Suprapubic skin (tissue), 4 donors: ENCODE results near the gene PTCHD1. TPM values are rescaled to one million over a fixed set of nuclear protein-coding genes. Genes with fewer than 3 reads are reported as not detected.

ENCODE experiments used
- DNase-seq, 2 donors: peaks; one replicate each; pipeline ENCODE4 v3.0.0-alpha.2; 2019; ENCODE audit warnings: low spot score in 2 of 2
- H3K27ac ChIP-seq: fragments of 200-600 bp; sonication (generic); one replicate; pipeline ENCODE4 v1.5.1; 2019
- H3K27me3 ChIP-seq: fragments of 200-600 bp; sonication (generic); one replicate; pipeline ENCODE4 v1.5.1; 2019
- H3K36me3 ChIP-seq: fragments of 200-600 bp; sonication (generic); one replicate; pipeline ENCODE4 v1.5.1; 2019
- H3K4me1 ChIP-seq: fragments of 200-600 bp; sonication (generic); one replicate; pipeline ENCODE4 v1.5.1; 2019
- H3K4me3 ChIP-seq: fragments of 200-600 bp; sonication (generic); one replicate; pipeline ENCODE4 v1.5.1; 2019; ENCODE audit warnings: mild to moderate bottlenecking
- H3K9me3 ChIP-seq: fragments of 200-600 bp; sonication (generic); one replicate; pipeline ENCODE4 v1.5.1; 2019
- CTCF ChIP-seq, 2 donors: fragments of 200-600 bp in 1 of 2; fragments of 450-650 bp in 1 of 2; sonication (generic) in 1 of 2; IDR thresholded peaks; one replicate each; pipeline ENCODE4 v1.5.1; 2016 to 2019; ENCODE audit warnings: antibody characterized with exemption in 2 of 2, mild to moderate bottlenecking in 1 of 2, moderate library complexity in 1 of 2
- EP300 ChIP-seq: sonication (generic); formaldehyde crosslinking; IDR thresholded peaks from one replicate; pipeline ENCODE4 v1.6.1; 2017; ENCODE audit warnings: antibody characterized with exemption
- POLR2A ChIP-seq, 2 donors: fragments of 450-650 bp; IDR thresholded peaks; one replicate each; pipeline ENCODE4 v1.6.1; 2017; ENCODE audit warnings: antibody characterized with exemption in 2 of 2, mild to moderate bottlenecking in 2 of 2, moderate library complexity in 2 of 2
- POLR2AphosphoS5 ChIP-seq, 3 donors: sonication (generic); formaldehyde crosslinking; IDR thresholded peaks; one replicate each; pipeline ENCODE4 v1.6.1; 2017; ENCODE audit warnings: antibody characterized with exemption in 3 of 3
- WGBS: methylation state at CpG from one replicate; pipeline ENCODE4 v1.1.5; 2018; 5-methylcytosine and 5-hydroxymethylcytosine counted together
- total RNA-seq, 4 donors: library from RNA; depleted of rRNA; stranded (reverse); fragments of >200 nt; gene quantifications; one replicate each; pipeline ENCODE4 v1.1.0, GENCODE V29; 2016

The PTCHD1 gene
- total RNA-seq, 4 donors from 2014 or later = 0.13 to 0.32 (median 0.26) TPM; not detected in 1

- Histone ChIP-seq H3K36me3 (no peaks in the 10 kb centered on the region), H3K27ac (no peak overlapping the region), H3K4me3 (no peak overlapping the region), H3K4me1 (no peaks in the 10 kb centered on the region), H3K27me3 (no peaks in the 10 kb centered on the region), H3K9me3 (no peaks in the 10 kb centered on the region)
- DNase-seq = no peak
- 55% methylated on average over 5 of the region's 5 CpGs for WGBS
- TF ChIP-seq POLR2A (IDR thresholded peaks at IDR 0.05) (no peak), CTCF (IDR thresholded peaks at IDR 0.05) (no peak), POLR2AphosphoS5 (IDR thresholded peaks at IDR 0.05) (no peak), EP300 (no peak)
Observed at GRCh38 chrX:23386726-23387125, 52.1 kb downstream of the PTCHD1 start.

DNA sequence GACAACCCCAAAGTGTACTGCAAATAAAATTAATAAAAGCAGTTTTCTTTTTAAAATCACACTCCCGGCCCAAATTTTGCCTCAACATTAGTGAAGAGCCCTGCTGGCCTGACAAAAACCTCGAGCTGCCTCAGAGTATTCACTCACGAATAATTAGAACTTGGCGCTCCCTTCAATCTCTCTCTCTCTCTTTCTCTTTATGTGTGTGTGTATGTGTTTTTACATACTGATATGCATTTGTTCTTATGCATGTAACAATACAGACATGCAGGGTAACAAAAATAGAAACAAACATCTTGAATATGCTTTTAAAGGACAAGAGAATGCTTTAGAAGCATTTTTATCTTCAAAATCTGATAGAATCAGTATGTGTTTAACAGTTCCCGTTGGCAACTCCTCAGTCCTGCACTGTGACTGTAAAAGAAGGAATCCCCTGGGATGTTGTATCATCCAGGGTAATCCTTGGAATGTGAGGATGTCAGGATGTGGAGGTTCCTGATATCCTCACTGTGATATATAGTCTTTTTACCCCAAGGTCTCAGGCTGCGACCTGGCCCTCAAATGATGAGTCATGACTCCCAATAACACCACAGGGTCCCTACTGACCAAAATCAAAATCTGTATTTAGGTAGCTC is 53.0 kb downstream of the PTCHD1 start:
- 68% methylated on average over 6 of the region's 6 CpGs for WGBS
- no peaks in the 10 kb centered on the region for H3K9me3 ChIP-seq
- no peaks in the 10 kb centered on the region for H3K4me1 ChIP-seq
- H3K4me3 ChIP-seq = no peak overlapping the region
- no peaks in the 10 kb centered on the region for H3K36me3 ChIP-seq
- no peak overlapping the region for H3K27ac ChIP-seq
- H3K27me3 ChIP-seq = no peaks in the 10 kb centered on the region
- DNase-seq = no peak
- TF ChIP-seq CTCF (IDR thresholded peaks at IDR 0.05) (no peak), POLR2AphosphoS5 (IDR thresholded peaks at IDR 0.05) (no peak), EP300 (no peak), POLR2A (IDR thresholded peaks at IDR 0.05) (no peak)

DNA sequence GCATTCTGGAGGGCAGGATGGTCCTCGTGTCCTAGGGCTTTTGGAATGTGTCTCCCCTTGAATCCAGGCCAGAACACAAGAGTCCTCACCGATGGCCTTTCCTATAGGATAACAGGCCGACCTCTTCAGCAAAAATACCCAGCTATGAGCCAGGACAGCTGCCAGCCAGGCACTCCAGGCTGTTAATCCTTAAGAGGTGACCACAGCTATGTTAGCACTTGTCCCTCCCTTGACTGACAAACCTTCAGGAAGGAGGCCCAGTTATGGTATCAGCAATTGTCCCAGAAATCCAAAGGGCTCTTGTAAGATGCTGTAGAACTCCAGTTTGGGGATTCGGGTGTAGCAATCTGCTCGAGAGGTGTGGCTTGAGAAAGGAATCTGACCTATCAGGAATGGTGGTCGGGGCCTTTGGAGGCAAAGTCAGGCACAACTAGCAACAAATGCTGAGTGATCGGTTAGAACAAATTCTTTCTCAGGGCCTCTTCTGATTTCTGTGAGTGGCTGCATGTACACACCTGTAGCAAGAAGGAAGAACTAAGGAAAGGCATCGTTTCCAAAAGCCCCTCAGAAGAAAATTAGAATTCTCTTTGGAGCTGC is 54.6 kb downstream of the PTCHD1 start:
- Histone ChIP-seq H3K4me1 (no peaks in the 10 kb centered on the region), H3K27me3 (no peaks in the 10 kb centered on the region), H3K4me3 (no peak overlapping the region), H3K27ac (no peak overlapping the region), H3K9me3 (no peaks in the 10 kb centered on the region), H3K36me3 (no peaks in the 10 kb centered on the region)
- no peak for TF ChIP-seq POLR2AphosphoS5 (IDR thresholded peaks at IDR 0.05)
- no peak for DNase-seq
- WGBS = 79% methylated on average over 6 of the region's 8 CpGs

GRCh38 chrX:23390979-23391378 is 56.3 kb downstream of the PTCHD1 start:
- H3K4me3 ChIP-seq = no peak overlapping the region
- no peaks in the 10 kb centered on the region for H3K36me3 ChIP-seq
- H3K27me3 ChIP-seq = no peaks in the 10 kb centered on the region
- H3K27ac ChIP-seq = no peak overlapping the region
- H3K4me1 ChIP-seq = no peaks in the 10 kb centered on the region
- WGBS = 88% methylated on average over 11 of the region's 11 CpGs
- no peak for DNase-seq
- TF ChIP-seq CTCF (IDR thresholded peaks at IDR 0.05) = no peak
- TF ChIP-seq POLR2A (IDR thresholded peaks at IDR 0.05) = no peak
- no peak for TF ChIP-seq POLR2AphosphoS5 (IDR thresholded peaks at IDR 0.05)
- TF ChIP-seq EP300 = no peak
- no peaks in the 10 kb centered on the region for H3K9me3 ChIP-seq

DNA sequence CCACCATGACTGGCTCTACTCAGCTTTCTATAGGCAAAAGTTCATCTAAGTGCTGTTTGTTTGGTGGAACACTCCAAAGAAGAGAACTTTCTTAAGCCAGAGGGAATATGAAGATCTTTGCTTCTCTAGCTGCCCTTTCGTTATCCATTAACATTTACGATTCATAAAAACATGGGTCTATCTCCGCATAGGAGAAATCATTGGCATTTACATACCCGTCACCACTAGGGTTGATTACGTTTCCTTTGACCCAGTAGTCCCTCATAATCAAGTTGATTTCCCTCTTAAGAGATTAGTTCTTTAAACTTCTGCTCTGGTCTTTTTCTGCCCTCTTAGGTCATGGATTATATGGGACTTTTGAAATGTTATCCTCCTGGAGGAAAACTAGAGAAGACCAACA is 57.5 kb downstream of the PTCHD1 start:
- 89% methylated on average over 5 of the region's 5 CpGs for WGBS
- TF ChIP-seq CTCF (IDR thresholded peaks at IDR 0.05) = no peak
- TF ChIP-seq POLR2A (IDR thresholded peaks at IDR 0.05) = no peak
- no peak for TF ChIP-seq POLR2AphosphoS5 (IDR thresholded peaks at IDR 0.05)
- no peak for TF ChIP-seq EP300

More for the DNA sequence above, 57.5 kb downstream of the PTCHD1 start:
- no peak for DNase-seq
- H3K4me3 ChIP-seq = no peak overlapping the region
- H3K4me1 ChIP-seq = no peaks in the 10 kb centered on the region
- no peaks in the 10 kb centered on the region for H3K9me3 ChIP-seq
- no peaks in the 10 kb centered on the region for H3K27me3 ChIP-seq
- no peak overlapping the region for H3K27ac ChIP-seq
- H3K36me3 ChIP-seq = no peaks in the 10 kb centered on the region
